ENCODE measurements around the gene S100A9.

Gene S100A9

DNA sequence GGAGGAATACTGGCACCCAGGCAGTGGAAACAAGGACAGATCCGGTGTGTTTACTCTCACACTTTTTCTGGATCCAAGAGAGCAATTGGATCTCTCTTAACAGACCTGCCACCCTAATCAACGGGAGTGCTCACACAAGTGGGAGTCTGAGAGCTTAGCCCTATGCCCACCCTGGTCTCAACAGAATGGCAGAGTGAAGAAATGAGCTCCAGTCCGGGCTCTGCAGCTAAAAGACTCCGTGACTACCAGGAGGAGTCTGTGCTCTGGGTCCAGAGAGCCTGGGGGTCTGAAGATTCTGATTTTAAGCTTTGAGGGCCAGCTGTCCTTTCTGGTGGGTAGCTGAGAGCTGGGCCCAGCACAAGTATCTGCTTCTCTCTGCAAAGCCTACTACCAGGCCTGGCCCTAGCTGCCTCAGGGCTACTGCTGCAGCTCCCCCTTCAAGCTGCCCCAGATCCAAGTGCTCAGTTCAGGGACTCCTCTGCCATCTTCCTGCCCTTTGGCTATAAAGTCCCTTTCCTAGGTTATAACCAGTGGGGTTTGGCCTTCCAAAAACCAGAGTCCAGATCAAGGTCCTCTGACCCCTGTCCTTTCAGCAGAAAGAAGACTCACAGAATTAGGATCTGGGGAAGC, 3.9 kb downstream of the S100A9 start:
- no peak for FAIRE-seq

DNA sequence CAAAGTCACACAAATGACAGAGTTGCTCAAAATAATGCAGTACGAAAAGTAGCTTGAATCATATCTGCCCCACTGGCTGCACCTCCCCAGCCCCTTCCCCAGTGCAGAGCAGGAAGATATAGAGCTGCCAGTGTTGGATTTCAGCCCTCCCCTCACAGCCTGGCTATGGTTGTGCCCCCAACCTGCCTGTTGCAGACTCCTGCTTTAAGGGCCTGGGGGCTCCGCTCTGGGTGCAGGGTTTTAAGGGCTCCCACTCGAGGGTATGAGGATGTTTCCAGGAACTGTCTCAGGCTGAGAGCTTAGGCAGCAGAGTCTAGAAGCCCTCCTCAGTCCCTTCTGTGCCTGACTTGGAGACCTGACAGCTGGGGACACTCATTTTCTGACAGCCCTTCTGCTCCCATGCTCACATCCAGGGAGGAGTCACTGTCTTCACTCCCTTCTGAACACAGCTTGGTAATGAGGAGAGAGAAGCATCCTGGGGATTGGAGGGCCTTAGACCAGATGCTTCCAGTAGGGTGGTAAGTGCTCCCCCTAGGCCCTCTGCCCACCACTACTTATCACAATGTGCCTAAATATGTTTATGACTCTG, 4.6 kb downstream of the S100A9 start:
- FAIRE-seq: no peak

DNA sequence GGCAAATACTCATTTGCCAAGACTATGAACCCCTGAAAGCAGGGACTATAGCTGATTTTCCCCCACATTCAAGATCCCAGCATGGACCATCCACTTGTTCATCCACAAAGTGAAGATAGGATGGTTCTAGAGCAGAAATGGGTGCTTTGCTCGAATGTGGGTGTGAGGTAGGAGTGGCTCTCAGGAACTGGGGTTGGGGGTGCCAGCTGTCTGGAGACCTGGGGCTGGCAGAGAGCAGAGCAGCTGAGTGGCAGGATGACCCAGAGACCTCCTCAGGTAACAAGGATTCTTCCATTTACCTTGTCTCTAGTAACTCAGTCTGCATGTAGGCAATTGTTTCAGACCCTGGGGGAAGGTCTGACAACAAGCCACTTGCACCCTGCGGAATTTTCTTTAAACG, 6.0 kb downstream of the S100A9 start:
- FAIRE-seq: no peak

DNA sequence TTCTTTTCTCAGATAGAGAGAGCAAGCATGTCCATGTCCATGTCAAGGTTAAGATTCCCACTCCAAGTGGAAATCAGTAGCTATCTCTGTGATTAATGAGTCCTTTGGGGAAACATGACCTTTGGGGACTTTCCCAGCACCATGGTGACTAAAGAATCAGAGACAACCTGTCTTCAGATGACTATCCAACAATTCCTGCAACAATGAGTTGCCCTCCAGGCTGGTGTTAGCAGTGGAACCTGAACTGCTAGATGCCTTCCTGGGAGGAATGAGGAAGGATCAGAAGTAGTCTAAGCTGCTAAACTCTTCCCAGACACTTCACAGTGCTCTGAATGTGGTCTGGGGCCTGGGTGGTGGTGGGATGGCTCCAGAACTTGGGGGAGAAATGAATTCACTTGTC, 6.5 kb downstream of the S100A9 start:
- FAIRE-seq: no peak

DNA sequence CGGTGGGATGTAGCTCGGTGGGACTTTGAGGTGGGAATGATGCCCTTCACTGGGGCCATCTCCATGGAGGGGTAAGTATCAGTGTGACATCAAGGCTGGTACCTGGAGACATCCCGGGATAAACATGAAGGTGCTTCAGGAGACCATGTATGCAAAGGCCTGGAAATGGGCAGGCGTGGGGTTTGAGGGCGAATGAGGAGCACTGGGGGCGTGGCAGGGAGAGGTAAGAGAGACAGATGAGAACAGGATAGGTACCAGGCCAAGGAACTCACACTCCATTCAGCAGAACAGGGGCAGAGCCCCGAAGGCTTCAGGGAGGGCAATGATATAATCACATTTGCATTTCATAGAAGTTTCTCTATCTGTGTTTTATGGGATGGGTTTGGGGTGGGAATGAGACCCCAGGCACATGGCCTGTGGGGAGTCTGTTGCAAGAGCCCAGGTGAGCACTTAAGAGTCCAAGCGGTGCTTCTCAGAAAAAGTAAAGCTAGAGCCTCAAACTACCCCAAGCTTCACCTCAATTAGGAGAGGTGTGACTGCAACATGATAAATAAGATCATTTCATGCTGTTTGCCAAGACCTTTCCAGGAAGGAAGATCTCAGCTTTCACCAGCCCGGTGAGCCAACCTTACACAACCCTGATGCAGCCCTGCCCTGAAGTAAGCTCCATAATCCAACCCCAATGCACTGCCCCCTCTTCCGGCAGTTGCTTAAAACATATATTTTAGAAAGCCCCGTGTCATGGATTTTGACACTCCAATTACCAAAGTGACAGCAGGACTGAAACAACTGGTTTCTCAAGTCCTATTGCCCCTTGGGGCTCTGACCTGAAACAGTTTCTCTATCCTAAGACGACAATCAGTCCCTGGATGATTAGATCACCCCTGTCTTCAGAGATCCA, 7.4 kb downstream of the S100A9 start:
- no peak for FAIRE-seq

DNA sequence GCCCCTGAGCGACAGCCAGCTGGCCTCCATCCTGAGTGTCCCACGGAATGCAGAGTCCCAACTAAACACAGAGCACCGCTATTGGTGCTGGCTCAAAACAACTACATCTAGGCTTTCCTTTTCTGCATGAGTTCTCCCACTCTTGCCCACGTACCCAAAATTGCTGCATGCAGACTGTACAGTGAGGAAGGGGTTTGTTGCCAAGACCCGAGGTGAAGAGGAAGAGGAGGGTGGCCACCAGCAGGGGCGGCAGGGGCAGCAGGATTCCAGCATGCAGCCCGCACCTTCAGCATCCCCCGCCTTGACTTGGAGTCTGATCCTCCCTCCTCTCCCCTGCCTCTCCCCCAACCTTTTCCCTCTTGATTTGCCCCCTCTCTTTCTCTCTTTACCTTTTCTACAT, 8.0 kb downstream of the S100A9 start:
- FAIRE-seq: no peak

DNA sequence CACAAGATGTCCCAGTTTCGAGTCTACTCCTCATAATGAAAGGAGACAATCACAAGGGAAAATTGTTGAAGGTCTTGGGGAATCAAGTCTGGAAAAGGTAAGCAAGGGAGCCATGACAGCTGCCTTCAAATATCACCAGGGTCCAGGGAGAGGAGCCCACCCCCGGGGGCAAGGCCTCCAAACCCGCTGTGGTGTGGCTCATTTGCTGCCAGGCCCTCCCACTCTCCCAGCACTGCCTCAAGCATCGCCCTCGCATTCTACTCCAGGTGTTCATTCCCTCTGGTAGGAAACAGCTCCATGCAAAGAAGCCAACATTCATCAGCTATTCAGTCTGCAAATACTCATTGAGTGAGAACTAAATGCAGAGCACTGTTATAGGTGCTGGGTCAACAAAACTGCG, 8.6 kb downstream of the S100A9 start:
- FAIRE-seq: no peak

DNA sequence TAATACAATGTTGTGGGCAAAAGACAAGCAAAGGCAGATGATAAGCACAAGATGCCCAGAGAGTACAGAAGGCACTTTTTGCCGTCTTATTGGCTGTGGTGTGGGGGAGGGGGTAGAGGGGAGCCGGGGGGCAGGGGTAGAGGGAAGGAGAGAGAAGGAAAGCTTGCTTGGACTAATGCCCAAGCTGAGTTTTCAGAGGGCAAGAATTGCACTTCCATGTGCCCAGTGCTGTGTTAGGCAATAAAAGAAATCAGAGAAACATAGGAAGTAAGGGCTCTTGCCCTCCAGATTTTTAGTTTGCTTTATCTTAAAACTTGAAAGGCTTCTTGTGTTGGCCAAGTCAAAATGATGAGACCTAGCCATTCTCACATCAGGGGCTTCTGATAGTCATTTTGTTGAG, 9.4 kb downstream of the S100A9 start:
- FAIRE-seq: no peak

DNA sequence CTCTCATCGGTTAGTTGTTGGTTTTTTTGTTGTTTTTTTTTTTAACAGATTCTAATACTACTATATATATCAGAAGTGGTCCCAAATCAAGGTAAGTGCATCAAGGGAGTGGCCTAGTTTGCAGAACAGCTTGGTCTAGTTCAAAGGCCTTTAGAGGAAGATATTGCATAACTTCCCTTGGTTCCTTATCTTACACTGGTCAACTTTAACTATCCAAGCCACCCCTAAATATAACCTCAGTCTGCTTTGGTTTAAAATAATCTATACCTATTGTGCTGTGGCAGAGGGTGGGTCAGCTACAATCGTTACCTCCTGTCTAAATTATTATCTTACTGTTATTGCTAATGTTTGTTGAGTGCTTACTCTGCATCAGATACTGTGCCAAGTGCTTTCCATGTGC, 10.8 kb downstream of the S100A9 start:
- no peak for FAIRE-seq

DNA sequence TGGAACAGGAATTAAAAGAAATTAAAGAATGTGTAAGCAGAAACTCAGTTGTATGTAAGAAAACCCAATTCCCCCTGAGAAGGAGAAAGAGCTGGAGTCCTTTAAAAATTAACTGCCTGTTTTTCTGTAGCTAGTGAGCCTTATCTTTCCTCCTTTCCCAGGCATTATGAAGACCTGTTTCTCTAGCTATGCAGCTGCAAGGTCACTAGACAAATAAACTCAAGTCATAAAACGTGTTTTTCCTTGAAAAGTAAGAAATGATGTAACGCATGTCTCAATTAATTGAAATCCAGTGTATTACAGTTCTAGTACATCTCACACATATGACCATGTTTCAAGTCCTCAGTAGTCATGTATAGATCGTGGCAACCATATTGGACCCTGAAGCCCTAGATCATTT, 12.5 kb downstream of the S100A9 start:
- no peak for FAIRE-seq

DNA sequence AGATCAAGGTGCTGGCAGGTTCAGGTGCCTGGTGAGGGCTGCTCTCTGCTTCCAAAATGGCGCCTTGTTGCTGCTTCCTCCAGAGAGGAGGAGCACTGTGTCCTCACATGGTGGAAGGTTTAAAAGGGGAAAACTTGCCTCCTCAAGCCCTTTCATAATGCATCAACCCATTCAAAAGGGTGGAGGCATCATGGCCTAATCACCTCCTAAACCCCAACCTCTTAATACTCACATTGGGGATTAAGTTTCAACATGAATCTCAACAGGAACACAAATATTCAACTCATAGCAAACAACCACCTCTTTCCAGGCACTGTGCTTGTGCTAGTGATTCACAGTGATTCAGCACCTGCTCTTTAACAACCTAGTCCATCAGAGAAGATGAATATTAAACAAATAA, 13.6 kb downstream of the S100A9 start:
- no peak for FAIRE-seq

DNA sequence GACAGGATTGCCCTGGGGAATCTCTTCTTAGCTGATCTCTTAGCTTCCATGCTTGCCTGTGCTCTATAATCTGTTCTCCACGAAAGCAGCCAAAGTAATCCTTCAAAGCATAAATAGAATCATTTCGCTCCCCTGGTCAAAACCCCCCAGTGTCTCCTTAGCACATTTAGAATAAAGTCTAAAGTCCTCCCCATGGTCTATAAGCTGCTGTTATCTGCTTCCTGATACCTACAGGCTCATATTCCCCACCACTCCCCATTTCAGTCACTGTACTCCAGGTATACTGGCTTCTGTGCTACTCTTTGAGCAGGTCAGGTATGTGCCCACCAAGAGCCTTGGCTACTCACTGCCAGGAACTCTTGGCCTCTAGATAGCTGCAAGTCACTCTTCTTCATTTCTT, 14.9 kb downstream of the S100A9 start:
- FAIRE-seq: no peak

DNA sequence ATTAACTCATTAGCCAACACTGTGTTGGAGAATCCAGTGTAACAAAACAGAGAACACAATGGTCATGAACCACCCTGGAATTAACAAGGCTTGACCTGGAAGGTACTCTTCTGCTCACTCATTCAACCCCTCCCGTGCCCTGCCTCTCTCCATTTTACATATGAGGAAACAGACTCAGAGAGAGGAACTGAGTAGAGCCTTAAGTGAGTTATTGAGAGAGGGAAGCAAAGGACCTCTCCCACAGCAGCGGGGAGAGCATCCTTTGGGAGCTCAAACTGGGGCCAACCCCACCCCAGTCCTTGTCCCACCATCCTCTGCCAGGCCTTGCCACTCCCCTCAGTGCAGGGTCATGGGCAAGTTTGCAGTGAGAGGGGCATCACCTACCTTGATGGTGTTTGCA, 16.4 kb downstream of the S100A9 start:
- no peak for FAIRE-seq

DNA sequence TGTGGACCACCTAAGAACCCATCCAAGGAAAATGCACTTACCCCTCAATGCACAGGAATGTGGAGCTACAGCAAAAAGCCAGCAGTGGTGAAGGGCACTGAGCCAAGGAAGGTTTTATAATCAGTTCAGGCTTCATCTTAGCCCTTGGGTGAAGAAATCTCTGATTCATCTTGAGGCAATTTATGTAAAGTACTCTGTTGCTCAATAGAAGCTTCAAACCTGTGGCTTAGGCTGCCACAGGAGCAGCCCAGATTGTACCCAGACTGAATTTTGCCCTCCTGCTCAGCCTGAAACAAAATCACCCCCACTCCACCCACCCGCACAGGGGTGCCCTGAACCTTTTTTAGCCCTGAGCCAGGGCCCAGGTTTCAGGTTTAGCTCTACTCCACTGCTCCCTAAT, 17.9 kb downstream of the S100A9 start, which contains the start of gene S100A12:
Gene S100A12, minus strand, starts transcription at position 111 of the 400 bp plus-strand sequence. CDS start 1,029 bp downstream, outside the sequence.
- no peak for FAIRE-seq

DNA sequence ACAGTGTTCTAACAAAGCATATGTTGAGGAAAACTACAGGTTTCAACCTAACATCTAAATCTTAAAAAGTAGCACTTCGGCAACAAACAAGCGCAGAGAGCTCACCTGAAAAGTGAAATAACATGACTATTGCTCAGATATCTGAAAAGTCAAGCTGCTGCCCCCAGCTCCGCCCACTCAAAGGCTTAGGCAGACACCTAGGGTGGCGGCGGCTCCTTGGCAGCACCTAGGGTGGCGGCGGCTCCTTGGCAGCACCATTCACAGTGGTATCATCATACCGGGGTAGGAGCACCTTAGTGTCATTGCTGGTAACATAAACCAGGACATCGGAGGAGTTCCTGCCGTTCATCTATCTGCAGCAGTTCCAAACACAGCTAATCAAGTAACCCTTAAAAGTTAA, 21.9 kb downstream of the S100A9 start:
- FAIRE-seq: no peak

DNA sequence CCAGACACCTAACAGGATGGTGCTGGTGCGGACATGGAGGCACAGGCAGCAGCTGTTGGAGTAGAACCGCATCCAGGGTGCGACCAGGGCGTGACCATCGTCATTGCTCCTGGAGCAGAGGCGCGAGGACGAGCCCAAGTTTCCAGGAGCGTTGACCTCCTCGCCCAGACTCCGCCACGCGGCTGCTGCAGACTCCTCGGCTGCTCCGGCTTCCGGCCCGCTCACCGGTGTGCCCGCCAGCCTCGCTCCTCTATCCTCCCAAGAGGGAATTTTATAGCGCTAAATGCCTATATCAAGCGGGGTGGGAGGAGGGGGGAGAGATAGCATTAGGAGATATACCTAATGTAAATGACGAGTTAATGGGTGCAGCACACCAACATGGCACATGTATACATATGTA, 23.1 kb downstream of the S100A9 start:
- no peak for FAIRE-seq

DNA sequence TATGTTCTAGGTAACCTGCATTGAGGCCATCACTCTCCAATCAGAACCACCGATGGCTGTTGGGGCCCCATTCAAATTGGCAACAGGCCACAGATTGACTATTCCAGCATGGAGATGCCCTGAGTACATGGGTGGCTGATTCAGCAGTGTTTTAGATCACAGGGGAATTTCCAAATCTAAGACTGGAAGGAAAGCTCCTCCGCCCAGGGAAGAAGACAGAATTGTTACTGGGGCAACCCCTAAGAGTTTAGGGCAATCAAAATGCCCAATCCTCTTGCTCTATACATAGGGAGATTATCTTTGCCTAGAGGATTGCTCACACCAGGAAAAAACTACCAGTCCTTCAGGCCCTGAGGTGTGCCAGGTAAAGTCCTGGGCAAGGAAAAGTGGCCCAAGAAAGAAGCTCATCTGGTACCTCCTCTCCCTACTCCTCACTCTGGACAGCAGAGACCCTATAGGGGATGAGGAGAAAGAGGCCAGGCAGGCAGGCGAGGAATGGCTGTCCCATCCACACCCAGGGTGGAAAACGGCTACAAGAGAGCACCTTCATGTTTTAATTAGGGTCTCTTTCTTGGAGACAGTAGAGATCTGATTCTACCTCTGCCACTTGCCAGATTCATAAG, 27.4 kb downstream of the S100A9 start:
- no peak for FAIRE-seq

DNA sequence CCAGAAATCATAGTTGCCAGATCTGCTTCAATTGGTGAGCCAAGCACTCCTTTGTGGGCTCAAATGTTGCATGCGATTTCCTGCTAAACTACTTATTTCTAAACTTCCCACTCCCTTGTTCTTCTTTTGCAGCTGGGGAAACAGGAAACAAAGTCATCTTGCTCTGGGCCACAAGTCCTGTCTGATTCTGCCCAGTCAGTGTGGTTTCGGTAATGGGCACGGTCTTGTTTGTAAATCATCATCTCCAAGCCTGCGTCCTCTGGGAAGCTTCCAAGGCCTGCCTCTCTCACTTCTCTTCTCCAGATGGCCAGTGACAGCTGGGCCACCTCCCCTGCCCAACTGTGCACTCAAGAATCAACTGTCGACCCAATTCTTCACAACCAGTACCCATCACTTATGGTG, 28.8 kb downstream of the S100A9 start:
- no peak for FAIRE-seq

DNA sequence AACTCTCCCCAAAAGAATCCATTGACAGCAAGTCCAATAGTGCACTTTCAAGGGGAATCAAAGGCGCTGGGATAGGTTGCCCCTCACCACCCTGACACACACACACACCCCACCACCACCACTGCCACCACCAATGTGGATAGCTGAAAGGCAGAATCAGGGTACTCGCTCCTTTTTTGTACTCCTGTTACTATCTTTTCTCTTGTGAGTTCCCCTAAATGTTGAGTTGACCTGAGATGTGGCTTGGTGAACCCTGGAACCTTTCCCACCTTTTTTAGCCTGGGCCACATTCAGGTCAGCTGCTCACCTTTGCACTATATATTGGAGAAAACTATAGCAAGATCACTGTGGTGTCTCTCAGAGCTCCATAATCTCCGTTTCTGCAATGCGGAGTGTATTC, 29.3 kb downstream of the S100A9 start:
- FAIRE-seq: no peak

DNA sequence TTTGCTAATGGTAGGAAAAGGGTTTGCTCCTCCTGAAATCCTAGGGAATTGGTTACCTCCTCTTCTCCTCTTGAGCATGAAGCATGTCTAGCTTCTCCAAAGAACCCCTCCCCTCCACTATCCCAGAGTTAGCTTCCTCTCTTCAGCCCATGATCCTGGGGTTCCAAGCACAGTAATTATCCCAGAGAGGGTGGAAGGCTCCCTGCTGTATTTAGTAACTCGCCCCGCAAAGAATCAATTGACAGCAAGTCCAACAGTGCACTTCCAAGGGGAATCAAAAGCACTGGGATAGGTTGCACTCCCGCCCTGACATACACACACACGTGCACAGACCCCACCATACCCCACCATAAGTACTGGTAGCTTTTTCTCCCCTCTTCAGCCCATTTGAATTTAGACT, 30.1 kb downstream of the S100A9 start:
- FAIRE-seq: no peak

DNA sequence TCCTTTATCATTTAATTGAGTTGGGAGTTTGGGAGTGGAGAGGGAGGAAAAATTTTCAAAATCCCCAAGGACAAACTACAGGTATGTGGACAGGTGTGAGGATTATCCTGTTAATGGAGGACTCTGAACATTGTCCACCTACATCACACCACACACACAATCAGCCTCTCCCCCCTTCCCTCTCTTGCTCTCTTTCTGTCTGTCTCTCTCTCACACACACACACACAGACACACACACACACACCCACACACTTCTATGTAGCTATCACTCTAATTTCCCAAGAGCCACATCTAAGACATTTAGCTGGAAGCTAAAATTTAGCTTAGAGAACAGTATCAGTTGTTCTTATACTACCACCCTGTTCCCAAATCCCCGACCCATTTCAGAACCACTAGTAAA, 31.7 kb downstream of the S100A9 start:
- FAIRE-seq: no peak

DNA sequence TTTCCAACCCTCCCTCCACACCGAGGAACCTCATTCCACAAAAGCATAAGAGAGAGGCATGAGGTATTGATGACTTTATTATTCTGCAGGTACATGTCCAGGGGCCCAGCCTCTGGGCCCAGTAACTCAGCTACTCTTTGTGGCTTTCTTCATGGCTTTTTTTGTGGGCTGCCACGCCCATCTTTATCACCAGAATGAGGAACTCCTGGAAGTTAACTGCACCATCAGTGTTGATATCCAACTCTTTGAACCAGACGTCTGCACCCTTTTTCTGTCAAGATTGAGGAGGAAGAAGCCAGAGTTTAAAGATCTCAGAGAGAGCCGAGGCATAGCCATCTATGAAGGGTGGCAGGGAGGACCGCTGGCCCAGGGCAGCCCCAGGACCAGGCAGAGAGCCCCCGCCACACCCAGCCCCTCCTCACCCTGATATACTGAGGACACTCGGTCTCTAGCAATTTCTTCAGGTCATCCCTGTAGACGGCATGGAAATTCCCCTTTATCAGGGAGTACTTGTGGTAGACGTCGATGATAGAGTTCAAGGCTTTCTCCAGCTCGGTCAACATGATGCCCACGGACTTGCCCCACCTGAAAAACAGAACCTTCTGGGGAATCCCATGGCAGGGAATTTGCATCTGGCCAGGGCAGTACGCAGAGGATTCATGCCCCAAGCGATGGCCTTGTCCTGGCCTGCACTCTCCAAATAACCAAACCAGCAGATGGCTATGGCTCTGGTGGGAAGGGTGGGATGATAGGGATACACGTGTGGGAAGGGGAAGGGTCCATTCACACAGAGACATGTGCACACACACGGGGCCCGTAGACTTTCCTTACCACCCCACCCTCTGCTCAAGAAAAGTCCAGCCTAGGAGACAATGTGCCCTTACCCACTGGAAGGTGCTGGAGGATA, 32.6 kb downstream of the S100A9 start:
- FAIRE-seq: no peak

Data from endometrium (tissue), 2 donors.